T-helper 2 cell treated with Interferon-gamma antibody and Interleukin-4, amounts not matched to agents 5 μg/mL and 100 μg/mL, for 36 hours (primary cell): ENCODE measurements around the gene AACS.

Experiments used
- DNase-seq: peaks from one replicate; pipeline ENCODE4 v3.0.0; 2021; ENCODE audit warnings: low spot score
- H3K27ac Mint-ChIP-seq: one replicate; pipeline ENCODE4 v1.8.0; 2021; ENCODE audit warnings: mild to moderate bottlenecking, mixed read lengths
- H3K27me3 Mint-ChIP-seq: one replicate; pipeline ENCODE4 v1.8.0; 2021; ENCODE audit warnings: low read depth, mixed read lengths
- H3K36me3 Mint-ChIP-seq: one replicate; pipeline ENCODE4 v1.8.0; 2021; ENCODE audit warnings: low read depth, mixed read lengths
- H3K4me1 Mint-ChIP-seq: one replicate; pipeline ENCODE4 v1.8.0; 2021; ENCODE audit warnings: low read depth, mixed read lengths
- H3K4me3 Mint-ChIP-seq: one replicate; pipeline ENCODE4 v1.8.0; 2022; ENCODE audit warnings: mild to moderate bottlenecking, moderate library complexity, mixed read lengths
- H3K9me3 Mint-ChIP-seq: one replicate; pipeline ENCODE4 v1.8.0; 2021; ENCODE audit warnings: mixed read lengths

The AACS gene

DNA sequence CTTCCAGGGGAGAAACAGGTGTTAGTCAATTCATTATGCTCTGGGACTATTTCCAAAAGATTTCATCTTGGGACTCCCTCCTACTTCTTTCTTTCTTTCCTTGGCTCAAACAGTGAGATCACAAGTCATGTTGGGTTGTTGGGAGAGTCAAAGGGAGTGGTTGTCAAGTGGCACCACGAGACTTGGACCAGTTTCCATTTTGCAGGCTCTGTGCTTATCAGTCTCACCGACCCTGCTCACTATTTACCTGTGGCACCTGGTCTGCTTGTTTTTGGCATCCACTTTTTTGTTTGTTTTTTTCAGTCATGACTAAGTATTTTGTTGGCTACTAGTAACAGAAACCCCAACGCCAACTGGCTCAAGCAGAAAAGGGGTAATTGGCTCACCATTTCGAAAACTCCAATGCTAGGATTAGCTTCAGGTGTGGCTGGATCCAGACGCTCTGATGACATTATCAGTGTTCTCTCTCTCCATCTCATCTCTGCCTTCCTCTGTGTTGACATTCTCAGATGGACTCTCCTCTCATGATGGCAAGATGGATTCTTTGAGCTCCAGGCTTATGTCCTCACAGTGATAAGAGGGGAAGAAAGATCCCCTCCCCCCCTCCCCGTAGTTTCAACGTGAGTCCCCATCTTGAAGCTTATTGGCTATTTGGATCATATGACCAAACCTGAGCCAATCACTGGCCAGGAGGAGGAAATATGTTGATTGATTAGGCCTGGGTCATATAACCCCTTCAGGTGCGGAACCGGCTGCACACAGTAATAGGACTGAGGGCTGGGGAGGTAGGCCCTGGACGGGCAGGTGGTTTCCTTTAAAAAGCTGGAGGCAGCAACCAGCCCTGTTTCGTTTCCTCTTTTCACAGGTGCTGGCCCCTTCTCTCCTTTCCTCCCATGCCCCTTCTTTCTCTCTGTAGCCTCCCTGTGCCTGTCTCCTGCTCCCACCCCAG is 84.2 kb downstream of the AACS start:
- H3K27me3 Mint-ChIP-seq = peaks cover 2% of the 10 kb centered on the region
- no peak overlapping the region for H3K4me3 Mint-ChIP-seq
- H3K27ac Mint-ChIP-seq = no peak overlapping the region
- H3K9me3 Mint-ChIP-seq = no peaks in the 10 kb centered on the region
- DNase-seq = no peak
- no peaks in the 10 kb centered on the region for H3K36me3 Mint-ChIP-seq
- H3K4me1 Mint-ChIP-seq = no peaks in the 10 kb centered on the region

DNA sequence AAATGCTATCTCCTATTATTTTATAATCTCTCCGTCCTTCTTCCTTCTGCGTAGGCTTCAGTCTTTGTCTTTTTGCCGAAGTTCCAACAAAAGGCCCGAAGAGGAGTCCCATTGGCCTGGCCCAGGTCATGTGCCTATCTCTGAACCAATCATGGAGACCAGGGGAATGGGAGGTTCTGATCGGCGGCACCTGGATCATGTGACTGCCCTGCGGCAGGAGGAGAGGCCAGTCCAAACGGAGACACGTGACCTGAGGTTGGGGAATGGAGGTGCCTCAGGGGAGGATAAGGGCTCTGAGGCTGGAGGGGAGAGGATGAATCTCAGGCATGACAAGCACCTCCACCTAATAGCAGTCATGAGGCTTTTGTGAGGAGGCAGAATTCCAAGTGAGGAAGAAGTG is 86.0 kb downstream of the AACS start:
- Mint-ChIP-seq H3K27me3 (peaks cover 2% of the 10 kb centered on the region), H3K36me3 (no peaks in the 10 kb centered on the region)
- DNase-seq = no peak

DNA sequence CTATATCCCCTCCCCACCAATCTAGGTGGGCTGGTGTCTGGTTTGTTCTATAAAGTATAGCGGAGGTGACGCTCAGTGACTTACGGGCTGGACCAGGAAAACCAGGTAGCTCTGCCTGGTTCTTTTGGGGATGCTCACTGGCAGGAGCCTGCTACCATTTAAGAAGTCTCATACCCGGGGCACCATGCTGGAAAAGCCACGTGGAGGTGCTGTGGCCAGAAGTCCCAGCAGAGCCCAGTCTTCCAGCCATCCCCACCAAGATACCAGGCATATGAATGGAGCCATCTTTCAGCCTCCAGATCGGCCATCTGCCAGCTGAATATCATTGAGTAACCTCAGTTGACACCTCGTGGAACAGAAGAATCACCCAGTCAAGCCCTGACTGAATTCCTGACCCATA is 87.2 kb downstream of the AACS start:
- Mint-ChIP-seq H3K36me3 (no peaks in the 10 kb centered on the region), H3K9me3 (no peaks in the 10 kb centered on the region), H3K27me3 (peaks cover 2% of the 10 kb centered on the region), H3K4me3 (no peak overlapping the region), H3K27ac (no peak overlapping the region), H3K4me1 (no peaks in the 10 kb centered on the region)
- no peak for DNase-seq

More for the DNA sequence above, 86.0 kb downstream of the AACS start:
- Mint-ChIP-seq H3K27ac (no peak overlapping the region), H3K4me1 (no peaks in the 10 kb centered on the region), H3K4me3 (no peak overlapping the region), H3K9me3 (no peaks in the 10 kb centered on the region)

DNA sequence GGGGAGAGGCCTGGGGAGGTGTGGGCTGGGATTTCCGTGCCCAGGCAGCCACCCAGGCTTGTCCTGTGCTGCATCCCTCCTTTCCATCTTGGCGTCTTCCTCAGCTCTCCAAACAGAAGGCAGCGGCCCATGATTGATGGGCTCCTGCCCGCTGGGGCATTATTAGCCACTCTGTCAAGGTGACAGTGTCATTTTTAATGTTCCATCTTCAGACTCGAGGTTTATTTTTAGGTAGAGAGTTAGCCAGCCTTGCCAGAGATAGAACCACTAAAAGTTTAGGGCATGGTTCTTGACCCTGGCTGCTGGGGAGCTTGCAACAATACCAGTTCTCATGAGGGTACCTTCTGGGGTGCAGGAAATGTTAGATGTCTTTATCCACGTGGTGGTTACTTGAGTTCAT is 90.1 kb downstream of the AACS start:
- Mint-ChIP-seq H3K9me3 (no peaks in the 10 kb centered on the region), H3K27me3 (no peaks in the 10 kb centered on the region), H3K27ac (no peak overlapping the region), H3K4me3 (no peak overlapping the region), H3K4me1 (no peaks in the 10 kb centered on the region), H3K36me3 (no peaks in the 10 kb centered on the region)
- no peak for DNase-seq

DNA sequence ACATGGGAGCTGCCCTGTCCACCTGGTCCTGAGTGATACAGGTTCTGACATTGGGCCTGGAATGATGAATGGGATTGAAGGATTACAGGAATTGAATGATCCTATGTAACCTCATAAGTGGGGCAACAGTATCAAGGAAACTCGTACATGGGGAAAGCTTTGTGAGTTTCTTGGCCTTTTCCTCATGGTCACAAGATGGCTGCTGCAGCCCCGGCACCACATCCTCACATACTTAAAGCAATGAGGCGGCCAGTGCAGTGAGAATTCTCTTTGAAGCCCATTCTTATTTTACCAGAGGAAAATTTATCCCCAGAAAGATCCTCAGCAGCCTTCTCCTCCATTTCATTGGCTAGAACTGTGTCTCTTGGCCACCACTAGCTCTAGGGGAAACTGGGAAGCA is 91.9 kb downstream of the AACS start:
- DNase-seq = no peak
- no peaks in the 10 kb centered on the region for H3K9me3 Mint-ChIP-seq
- no peaks in the 10 kb centered on the region for H3K4me1 Mint-ChIP-seq
- H3K4me3 Mint-ChIP-seq = no peak overlapping the region
- no peaks in the 10 kb centered on the region for H3K36me3 Mint-ChIP-seq
- no peak overlapping the region for H3K27ac Mint-ChIP-seq
- H3K27me3 Mint-ChIP-seq = peaks cover 2% of the 10 kb centered on the region

DNA sequence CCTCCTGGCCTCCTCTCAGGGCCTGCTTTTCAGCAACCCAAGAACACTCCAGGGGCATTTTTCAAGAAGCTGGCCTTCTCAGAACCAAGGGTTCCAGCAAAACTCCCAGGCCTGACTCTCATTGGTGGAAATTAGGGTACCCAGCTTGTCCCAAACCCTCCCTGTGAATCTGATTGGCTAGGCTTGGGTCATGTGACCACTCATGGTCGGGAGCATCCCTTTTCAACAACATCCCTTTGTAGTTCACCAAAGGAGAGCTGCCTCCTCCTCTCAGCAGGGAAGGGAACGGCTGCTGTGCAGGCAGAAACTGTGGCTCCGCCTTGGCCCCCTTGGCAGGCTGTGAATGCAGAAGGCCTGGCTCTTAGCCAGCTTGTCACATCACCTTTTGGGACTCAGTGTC is 94.5 kb downstream of the AACS start:
- no peak overlapping the region for H3K27ac Mint-ChIP-seq
- no peaks in the 10 kb centered on the region for H3K36me3 Mint-ChIP-seq
- H3K27me3 Mint-ChIP-seq = peaks cover 2% of the 10 kb centered on the region
- no peak for DNase-seq
- no peaks in the 10 kb centered on the region for H3K9me3 Mint-ChIP-seq
- no peaks in the 10 kb centered on the region for H3K4me1 Mint-ChIP-seq
- no peak overlapping the region for H3K4me3 Mint-ChIP-seq

DNA sequence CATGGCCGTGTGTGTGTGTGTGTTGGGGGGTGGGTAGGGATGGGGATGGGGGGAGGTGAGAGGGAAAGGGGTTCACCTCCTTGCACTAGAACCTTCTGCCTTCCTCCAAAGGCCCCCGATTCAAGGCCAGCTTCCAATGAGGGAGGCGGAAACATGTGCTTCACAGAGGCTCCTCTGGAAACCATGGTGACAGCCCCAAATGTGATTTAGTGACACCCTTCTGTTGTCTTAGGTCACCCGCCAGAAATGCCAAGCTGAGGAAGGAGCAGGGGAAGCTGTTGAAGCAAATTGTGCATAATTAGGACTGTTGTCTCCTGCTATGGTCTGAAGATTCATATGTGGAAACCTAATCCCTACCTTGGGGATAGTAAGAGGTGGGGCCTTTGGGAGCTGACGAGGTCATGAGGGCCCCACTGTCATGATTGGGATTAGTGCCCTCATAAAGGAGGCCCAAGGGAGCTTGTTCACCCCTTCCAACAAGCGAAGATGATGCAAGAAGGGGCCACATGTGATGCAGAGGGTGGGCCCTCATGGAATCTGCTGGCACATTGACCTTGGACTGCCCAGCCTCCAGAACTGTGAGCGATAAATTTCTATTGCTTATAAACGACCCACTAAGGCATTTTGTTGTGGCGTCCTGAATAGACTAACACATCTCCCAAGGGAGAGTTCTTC is 95.2 kb downstream of the AACS start:
- H3K27ac Mint-ChIP-seq = no peak overlapping the region
- no peaks in the 10 kb centered on the region for H3K36me3 Mint-ChIP-seq
- DNase-seq = no peak
- H3K4me3 Mint-ChIP-seq = no peak overlapping the region
- peaks cover 2% of the 10 kb centered on the region for H3K27me3 Mint-ChIP-seq
- H3K4me1 Mint-ChIP-seq = no peaks in the 10 kb centered on the region
- H3K9me3 Mint-ChIP-seq = no peaks in the 10 kb centered on the region

DNA sequence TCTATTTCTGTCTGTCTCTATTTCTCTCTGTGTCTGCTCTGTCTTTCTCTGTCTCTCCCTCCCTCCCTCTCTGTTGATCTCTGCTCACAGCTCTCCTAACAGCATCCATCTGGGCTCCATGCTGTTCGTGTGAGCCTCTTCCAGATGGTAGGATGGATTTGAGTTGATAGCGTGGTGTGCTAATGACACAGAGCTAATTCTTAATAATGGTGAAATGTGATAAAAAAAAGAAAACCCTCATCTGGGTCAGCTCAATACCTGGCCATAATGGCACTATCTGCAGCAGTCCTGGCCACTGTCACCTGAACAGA is 96.4 kb downstream of the AACS start:
- H3K4me3 Mint-ChIP-seq = no peak overlapping the region
- H3K27ac Mint-ChIP-seq = peak overlapping the region; percentile 17
- peaks cover 2% of the 10 kb centered on the region for H3K27me3 Mint-ChIP-seq
- no peaks in the 10 kb centered on the region for H3K36me3 Mint-ChIP-seq
- DNase-seq = no peak
- no peaks in the 10 kb centered on the region for H3K4me1 Mint-ChIP-seq
- no peaks in the 10 kb centered on the region for H3K9me3 Mint-ChIP-seq

DNA sequence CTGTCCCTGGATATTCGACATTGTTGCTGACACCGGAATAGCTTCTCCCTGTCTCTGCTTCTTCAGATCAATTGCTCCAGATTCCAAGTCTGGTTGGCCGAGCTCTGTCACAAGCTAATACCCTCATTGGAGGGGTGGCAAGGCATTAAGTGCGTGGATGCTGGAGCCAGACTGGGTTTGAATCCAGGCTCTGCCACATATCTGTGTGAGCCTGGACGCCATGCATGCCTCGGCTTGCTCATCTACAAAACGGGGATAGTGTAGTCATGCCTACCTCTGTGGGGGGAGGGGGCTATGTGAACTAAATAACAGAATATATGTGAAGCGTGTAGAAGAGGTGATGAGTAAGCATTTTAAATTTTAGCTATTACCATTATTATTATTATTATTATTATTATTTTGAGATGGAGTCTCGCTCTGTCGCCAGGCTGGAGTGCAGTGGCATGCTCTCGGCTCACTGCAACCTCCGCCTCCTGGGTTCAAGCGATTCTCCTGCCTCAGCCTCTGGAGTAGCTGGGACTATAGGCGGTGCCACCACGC is 97.3 kb downstream of the AACS start:
- Mint-ChIP-seq H3K4me3 (no peak overlapping the region), H3K4me1 (no peaks in the 10 kb centered on the region), H3K36me3 (no peaks in the 10 kb centered on the region), H3K9me3 (no peaks in the 10 kb centered on the region), H3K27ac (no peak overlapping the region), H3K27me3 (peaks cover 2% of the 10 kb centered on the region)
- DNase-seq = no peak

DNA sequence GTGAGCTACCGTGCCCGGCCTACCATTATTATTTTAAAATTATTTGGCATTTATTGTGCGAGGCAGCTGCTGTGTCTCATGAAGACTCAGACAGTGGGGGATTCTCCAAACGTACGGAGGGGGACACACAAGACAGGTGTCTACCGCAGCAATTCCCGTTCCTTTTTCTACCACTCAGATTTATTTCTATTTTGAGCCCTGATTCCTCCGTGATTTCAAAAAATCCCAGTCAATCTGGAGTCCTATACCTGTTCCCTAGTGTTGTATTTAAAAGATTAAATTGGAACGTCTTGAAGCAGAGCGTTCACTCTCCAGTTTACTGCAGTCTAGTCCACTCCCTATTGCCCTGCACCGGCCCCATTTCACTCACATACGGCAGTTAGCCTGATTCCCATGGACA is 97.9 kb downstream of the AACS start:
- H3K27me3 Mint-ChIP-seq = peaks cover 2% of the 10 kb centered on the region

DNA sequence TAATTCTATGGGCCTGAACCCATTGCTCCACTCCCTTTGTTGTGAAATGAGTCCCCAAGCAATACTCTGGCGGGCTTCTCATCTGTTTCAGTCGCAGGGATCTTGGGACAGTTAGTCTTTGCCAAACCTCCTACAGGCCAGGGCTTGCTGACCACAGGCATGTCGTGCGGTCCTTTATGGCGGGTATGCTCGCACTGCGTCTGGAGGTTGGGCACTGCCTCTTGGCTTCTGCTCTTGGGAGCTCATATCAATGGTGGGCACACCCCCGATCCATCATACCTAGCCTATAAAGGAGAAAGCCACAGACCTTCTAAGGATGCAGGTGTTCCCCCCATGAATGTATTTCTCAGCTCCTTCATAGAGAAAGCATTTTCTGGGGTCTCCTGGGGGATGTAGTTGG is 99.3 kb downstream of the AACS start:
- H3K4me3 Mint-ChIP-seq = no peak overlapping the region
- peaks cover 2% of the 10 kb centered on the region for H3K27me3 Mint-ChIP-seq
- no peaks in the 10 kb centered on the region for H3K4me1 Mint-ChIP-seq
- H3K9me3 Mint-ChIP-seq = no peaks in the 10 kb centered on the region
- DNase-seq = no peak
- H3K36me3 Mint-ChIP-seq = no peaks in the 10 kb centered on the region
- H3K27ac Mint-ChIP-seq = no peak overlapping the region

More for the DNA sequence above, 97.9 kb downstream of the AACS start:
- Mint-ChIP-seq H3K4me1 (no peaks in the 10 kb centered on the region), H3K36me3 (no peaks in the 10 kb centered on the region), H3K27ac (no peak overlapping the region), H3K4me3 (no peak overlapping the region), H3K9me3 (no peaks in the 10 kb centered on the region)
- no peak for DNase-seq

DNA sequence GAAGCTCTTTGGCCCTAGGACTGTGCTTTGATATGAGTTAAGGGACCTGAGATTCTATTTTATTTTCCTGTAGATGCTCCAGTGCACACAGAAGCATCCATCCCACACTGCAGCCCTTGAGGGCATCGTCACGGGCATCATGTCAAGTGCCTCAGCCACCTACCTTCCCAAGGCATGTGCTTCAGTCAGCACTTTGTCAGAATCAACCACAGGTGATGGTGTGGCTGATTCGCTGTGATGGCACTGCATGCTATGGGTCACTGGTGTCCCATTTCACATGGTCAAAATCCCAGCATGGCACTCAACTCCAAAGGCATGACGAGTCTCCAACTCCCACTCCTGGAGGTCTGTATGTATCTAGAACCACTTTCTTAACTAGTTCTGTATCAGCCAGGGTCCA is 100.8 kb downstream of the AACS start:
- Mint-ChIP-seq H3K4me1 (no peaks in the 10 kb centered on the region), H3K36me3 (no peaks in the 10 kb centered on the region), H3K4me3 (no peak overlapping the region), H3K27me3 (peaks cover 4% of the 10 kb centered on the region), H3K27ac (no peak overlapping the region), H3K9me3 (no peaks in the 10 kb centered on the region)
- DNase-seq = no peak

DNA sequence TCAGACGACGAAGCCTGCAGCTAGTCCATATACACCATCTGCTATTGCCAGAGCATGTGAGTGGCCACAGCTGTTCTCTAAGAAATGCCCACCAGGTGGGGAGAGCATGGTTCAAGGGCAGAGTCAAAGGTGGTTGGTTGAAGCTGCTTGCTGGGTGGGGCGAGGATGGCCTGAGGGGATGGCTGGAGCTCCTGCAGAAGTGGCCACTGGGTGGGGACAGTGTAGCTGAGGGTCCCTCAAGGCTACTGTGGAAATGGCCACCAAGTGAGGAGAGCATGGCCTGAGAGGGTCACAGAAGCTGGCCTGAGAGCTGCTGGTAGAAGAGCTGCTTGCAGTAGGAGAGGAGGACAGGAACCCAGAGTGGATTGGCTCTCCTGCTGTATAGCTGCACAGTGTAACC is 102.4 kb downstream of the AACS start:
- no peak for DNase-seq
- Mint-ChIP-seq H3K9me3 (no peaks in the 10 kb centered on the region), H3K27ac (no peak overlapping the region), H3K4me1 (no peaks in the 10 kb centered on the region), H3K27me3 (peaks cover 5% of the 10 kb centered on the region), H3K4me3 (no peak overlapping the region), H3K36me3 (no peaks in the 10 kb centered on the region)

DNA sequence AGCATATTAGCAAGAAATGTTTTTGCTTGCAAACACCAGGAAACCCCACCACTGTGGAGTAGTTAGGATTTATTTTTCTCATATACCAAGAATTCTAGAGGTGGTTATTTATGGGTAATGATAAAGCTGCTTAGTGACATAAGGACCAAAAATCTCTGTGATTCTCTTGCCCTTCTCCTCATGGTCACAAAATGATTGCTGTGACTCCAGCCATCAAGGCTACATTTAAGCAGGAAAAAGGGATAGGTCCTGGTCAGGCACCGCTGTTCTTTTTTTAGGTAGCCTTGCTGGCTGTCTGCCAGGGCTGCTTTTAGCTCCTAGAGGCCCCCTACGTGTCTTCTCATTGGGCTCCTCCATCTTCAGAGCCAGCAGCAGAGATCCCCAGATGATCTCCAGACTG is 104.2 kb downstream of the AACS start:
- Mint-ChIP-seq H3K27ac (no peak overlapping the region), H3K36me3 (no peaks in the 10 kb centered on the region), H3K27me3 (peaks cover 5% of the 10 kb centered on the region), H3K4me1 (no peaks in the 10 kb centered on the region), H3K9me3 (no peaks in the 10 kb centered on the region), H3K4me3 (no peak overlapping the region)
- no peak for DNase-seq
